C4-2B (cell line): Measurements from ENCODE around the gene SYK.

Experiments used
- ZFX ChIP-seq: fragments of 450-650 bp; IDR thresholded peaks from 2 replicates; pipeline ENCODE4 v1.6.1; 2017
- TF ChIP-seq, protein P1 (sequence below): fragments of 450-650 bp; conservative IDR thresholded peaks from 2 replicates; pipeline ENCODE4 v1.5.1; 2017; ENCODE audit warnings: mild to moderate bottlenecking

DNA sequence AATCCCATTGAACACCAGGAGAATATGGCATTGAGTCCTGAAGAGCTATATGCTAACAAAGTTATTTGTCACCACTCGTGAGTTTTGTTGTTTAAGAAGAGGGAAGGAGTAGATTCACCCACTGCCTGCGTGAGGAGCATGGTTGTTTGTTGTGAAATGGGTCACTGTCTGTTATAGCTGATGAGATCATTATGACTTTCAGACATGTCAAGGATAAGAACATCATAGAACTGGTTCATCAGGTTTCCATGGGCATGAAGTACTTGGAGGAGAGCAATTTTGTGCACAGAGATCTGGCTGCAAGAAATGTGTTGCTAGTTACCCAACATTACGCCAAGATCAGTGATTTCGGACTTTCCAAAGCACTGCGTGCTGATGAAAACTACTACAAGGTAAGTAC lies 76.9 kb downstream of the SYK start:
- TF ChIP-seq, protein P1, sequence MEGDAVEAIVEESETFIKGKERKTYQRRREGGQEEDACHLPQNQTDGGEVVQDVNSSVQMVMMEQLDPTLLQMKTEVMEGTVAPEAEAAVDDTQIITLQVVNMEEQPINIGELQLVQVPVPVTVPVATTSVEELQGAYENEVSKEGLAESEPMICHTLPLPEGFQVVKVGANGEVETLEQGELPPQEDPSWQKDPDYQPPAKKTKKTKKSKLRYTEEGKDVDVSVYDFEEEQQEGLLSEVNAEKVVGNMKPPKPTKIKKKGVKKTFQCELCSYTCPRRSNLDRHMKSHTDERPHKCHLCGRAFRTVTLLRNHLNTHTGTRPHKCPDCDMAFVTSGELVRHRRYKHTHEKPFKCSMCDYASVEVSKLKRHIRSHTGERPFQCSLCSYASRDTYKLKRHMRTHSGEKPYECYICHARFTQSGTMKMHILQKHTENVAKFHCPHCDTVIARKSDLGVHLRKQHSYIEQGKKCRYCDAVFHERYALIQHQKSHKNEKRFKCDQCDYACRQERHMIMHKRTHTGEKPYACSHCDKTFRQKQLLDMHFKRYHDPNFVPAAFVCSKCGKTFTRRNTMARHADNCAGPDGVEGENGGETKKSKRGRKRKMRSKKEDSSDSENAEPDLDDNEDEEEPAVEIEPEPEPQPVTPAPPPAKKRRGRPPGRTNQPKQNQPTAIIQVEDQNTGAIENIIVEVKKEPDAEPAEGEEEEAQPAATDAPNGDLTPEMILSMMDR, result no peak
- no peak for TF ChIP-seq ZFX
